Panc1 (cell line): ENCODE measurements around the gene PDE11A. TPM values are rescaled to one million over a fixed set of nuclear protein-coding genes. Genes with fewer than 3 reads are reported as not detected.

Experiments
- ATAC-seq: fragments of 200-7000 bp; cut with Tn5 transposase; 2 replicates; pipeline ENCODE4 v1.9.1; 2020; ENCODE audit warnings: mild to moderate bottlenecking, moderate library complexity
- BruUV-seq: library from RNA; stranded (reverse); fragments of 400-500 nt; replicated peaks from 2 replicates; lab custom pipeline; 2021; lab: Mats Ljungman, UMichigan
- CTCF ChIA-PET: fragments of 300-600 bp; sonication (Branson Sonifier 250); formaldehyde crosslinking; loops from one replicate; lab custom pipeline; 2022; ENCODE audit warnings: antibody characterized with exemption; lab: Charles Lee
- POLR2A ChIA-PET: fragments of 300-600 bp; sonication (Branson Sonifier 250); formaldehyde crosslinking; loops from one replicate; lab custom pipeline; 2022; ENCODE audit warnings: antibody characterized with exemption; lab: Charles Lee
- DNase-seq: peaks from one replicate; pipeline ENCODE4 v3.0.0-alpha.2; 2010; ENCODE audit warnings: low read depth, low spot score
- H3K27ac ChIP-seq: 2 replicates; pipeline ENCODE4 v1.5.1; 2011; ENCODE audit warnings: mild to moderate bottlenecking, low read length, inconsistent platforms
- H3K27me3 ChIP-seq: fragments of 200-500 bp; sonication (Bioruptor generic); 2 replicates; pipeline ENCODE4 v1.6.0; 2014; ENCODE audit warnings: low read length, inconsistent platforms; ENCODE audit not compliant: control insufficient read depth, insufficient read depth
- H3K36me3 ChIP-seq: fragments of 200-500 bp; sonication (Bioruptor generic); 2 replicates; pipeline ENCODE4 v1.5.1; 2014; ENCODE audit warnings: inconsistent platforms, mild to moderate bottlenecking, low read length, moderate library complexity; ENCODE audit not compliant: control insufficient read depth, insufficient read depth
- H3K4me1 ChIP-seq: 2 replicates; pipeline ENCODE4 v1.5.1; 2011; ENCODE audit warnings: inconsistent platforms, mild to moderate bottlenecking, low read length, moderate library complexity; ENCODE audit not compliant: control insufficient read depth, insufficient read depth
- H3K4me3 ChIP-seq, 2 experiments: 2 replicates each; pipeline ENCODE4 v1.5.1; 2011 to 2012; ENCODE audit warnings: low read depth in 2 of 2, low read length in 2 of 2, mild to moderate bottlenecking in 2 of 2, inconsistent platforms in 1 of 2, moderate library complexity in 1 of 2
- H3K9me3 ChIP-seq: fragments of 200-500 bp; sonication (Bioruptor generic); 2 replicates; pipeline ENCODE4 v1.5.1; 2014; ENCODE audit warnings: low read depth, mild to moderate bottlenecking, inconsistent platforms, low read length, moderate library complexity; ENCODE audit not compliant: control insufficient read depth, insufficient read depth
- CTCF ChIP-seq: fragments of 450-650 bp; IDR thresholded peaks from 2 replicates; pipeline ENCODE4 v1.5.1; 2017; ENCODE audit warnings: mild to moderate bottlenecking
- POLR2AphosphoS5 ChIP-seq: IDR thresholded peaks from 2 replicates; pipeline ENCODE4 v1.6.1; 2012; ENCODE audit warnings: mild to moderate bottlenecking, low read depth, low read length, moderate library complexity
- REST ChIP-seq, 2 experiments: IDR thresholded peaks; 2 replicates each; pipeline ENCODE4 v1.6.1; 2011 to 2012; ENCODE audit warnings: low read depth in 2 of 2, control low read depth in 1 of 2, low read length in 1 of 2, mild to moderate bottlenecking in 1 of 2, moderate library complexity in 1 of 2; ENCODE audit not compliant: insufficient read depth in 1 of 2
- SIN3A ChIP-seq: IDR thresholded peaks from 2 replicates; pipeline ENCODE4 v1.6.1; 2012; ENCODE audit warnings: low read depth, mild to moderate bottlenecking, low read length, moderate library complexity, borderline replicate concordance; ENCODE audit not compliant: insufficient read depth
- TCF7L2 ChIP-seq: IDR thresholded peaks from 2 replicates; pipeline ENCODE4 v1.6.1; 2011; ENCODE audit warnings: mild to moderate bottlenecking, low read depth, low read length, inconsistent platforms
- in situ Hi-C: cut with HindIII; loops from 2 replicates; pipeline ENCODE4 v1.10.0; 2016; ENCODE audit warnings: low sequenced_read_pairs, low pct_unique_long_range_greater_than_20kb
- intact Hi-C: fragments of 100-400 bp; cut with micrococcal nuclease; formaldehyde crosslinking; loops from one replicate; pipeline ENCODE4 v1.10.0; 2022; ENCODE audit not compliant: unreplicated experiment
- total RNA-seq: library from RNA; stranded (reverse); gene quantifications from one replicate; pipeline ENCODE4 v1.2.1, GENCODE V29; 2021; ENCODE audit not compliant: unreplicated experiment

Gene PDE11A
- total RNA-seq, 1 experiment from 2014 or later: not detected

- H3K27ac ChIP-seq: no peak overlapping the region
- DNase-seq: no peak
- POLR2A ChIA-PET: no interaction called here
- no TSS peak for BruUV-seq
- H3K9me3 ChIP-seq: no peaks in the 10 kb centered on the region
- no peak for ATAC-seq
- no peaks in the 10 kb centered on the region for H3K36me3 ChIP-seq
- no peak for TF ChIP-seq POLR2AphosphoS5
- intact Hi-C loops: no loop called here
- H3K4me1 ChIP-seq: no peaks in the 10 kb centered on the region
- no peak overlapping the region for H3K4me3 ChIP-seq
- CTCF ChIA-PET: interaction anchor here (0.8 kb wide), 1 partner anchor 19 kb away, joined by 3 read pairs; no protein-coding TSS in a partner anchor
- H3K27me3 ChIP-seq: 0 out of 2 replicates have a peak, but pooled peaks cover 2% of the 10 kb centered on the region
- in situ Hi-C loops: no loop called here
Observed at GRCh38 chr2:177679611-177680605, 392.7 kb downstream of the PDE11A start.

- in situ Hi-C loops (no loop called here), intact Hi-C loops (no loop called here)
- Histone ChIP-seq H3K27me3 (0 out of 2 replicates have a peak, but pooled peaks cover 2% of the 10 kb centered on the region), H3K36me3 (no peaks in the 10 kb centered on the region), H3K4me3 (no peak overlapping the region), H3K4me1 (no peaks in the 10 kb centered on the region), H3K27ac (no peak overlapping the region), H3K9me3 (no peaks in the 10 kb centered on the region)
- ATAC-seq: no peak
- TF ChIP-seq POLR2AphosphoS5 (no peak), SIN3A (no peak), CTCF (no peak), TCF7L2 (no peak)
- ChIA-PET POLR2A (no interaction called here), CTCF (interaction anchor here (0.6 kb wide), 1 partner anchor 12 kb away, joined by 3 read pairs; no protein-coding TSS in a partner anchor)
- DNase-seq: no peak
- BruUV-seq: no TSS peak
Observed at GRCh38 chr2:177678939-177679338, 393.6 kb downstream of the PDE11A start.

GRCh38 chr2:177676636-177677035, 395.9 kb downstream of the PDE11A start:
- BruUV-seq: no TSS peak
- in situ Hi-C loops (no loop called here), intact Hi-C loops (no loop called here)
- H3K36me3 ChIP-seq: no peaks in the 10 kb centered on the region
- CTCF ChIA-PET: no interaction called here
- no peaks in the 10 kb centered on the region for H3K9me3 ChIP-seq
- no peak for DNase-seq
- no peaks in the 10 kb centered on the region for H3K4me1 ChIP-seq
- H3K27ac ChIP-seq: no peak overlapping the region
- no peak for TF ChIP-seq REST (IDR thresholded peaks at IDR 0.05; ENCODE audit: insufficient read depth in 1 of 2, low read depth in 2 of 2, low read length in 1 of 2)
- no peak for TF ChIP-seq POLR2AphosphoS5
- no peak for TF ChIP-seq TCF7L2
- TF ChIP-seq CTCF: no peak
- no peak for TF ChIP-seq SIN3A
- ATAC-seq: no peak
- 0 out of 2 replicates have a peak, but pooled peaks cover 2% of the 10 kb centered on the region for H3K27me3 ChIP-seq
- POLR2A ChIA-PET: no interaction called here
- H3K4me3 ChIP-seq: no peak overlapping the region
